Activated T-cell treated with anti-CD3 and anti-CD28 coated beads, Interleukin-2, amount 50 U/mL, for 1 hour (primary cell): ENCODE results near the gene CEP295NL.
"Not testable (repeated sequence)": the region's sequence is repeated elsewhere in the genome, so short reads cannot be mapped to it uniquely, and the experiment has no call there.

Experiments
- DNase-seq: peaks from one replicate; pipeline ENCODE4 v3.0.0-alpha.2; 2020

The CEP295NL gene

DNA sequence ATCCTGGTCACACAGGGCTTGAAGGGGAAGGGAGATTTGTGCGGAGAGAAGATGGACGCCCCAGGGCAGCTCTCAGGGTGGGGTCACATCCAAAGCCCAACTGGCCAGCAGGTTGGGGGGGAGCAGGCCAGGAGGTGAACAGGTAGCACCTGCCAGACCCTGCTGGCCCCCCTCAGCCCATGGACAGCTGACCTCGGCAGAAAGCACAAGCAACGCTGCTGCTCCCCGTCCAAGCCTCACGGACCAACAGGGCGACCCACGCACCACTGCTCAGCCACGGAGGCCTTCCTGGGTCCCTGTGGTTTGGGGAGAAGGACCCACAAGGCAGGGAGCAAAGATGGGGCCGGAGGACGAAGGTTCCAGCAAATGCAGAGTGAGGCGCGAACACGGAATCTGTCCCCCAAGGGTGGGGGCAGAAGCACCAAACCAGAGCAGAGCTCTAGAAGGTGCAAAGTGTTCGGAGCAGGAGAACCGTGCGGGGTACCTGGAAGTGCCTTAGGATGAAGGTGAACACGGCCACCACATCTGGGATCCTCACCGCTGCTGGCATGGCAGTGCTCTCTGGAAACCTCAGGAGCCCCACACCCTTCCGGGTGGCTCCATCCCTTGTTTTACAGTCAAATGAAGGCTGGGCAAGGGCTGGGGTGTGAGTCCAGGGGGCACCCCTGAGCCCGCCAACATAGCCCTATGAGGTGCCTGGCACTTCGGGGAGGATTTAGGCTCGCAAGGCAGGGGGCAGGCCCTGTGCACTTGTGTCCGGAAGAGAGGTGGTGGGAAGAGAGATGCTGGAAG is 17.9 kb downstream of the CEP295NL start:
- DNase-seq, result no peak

DNA sequence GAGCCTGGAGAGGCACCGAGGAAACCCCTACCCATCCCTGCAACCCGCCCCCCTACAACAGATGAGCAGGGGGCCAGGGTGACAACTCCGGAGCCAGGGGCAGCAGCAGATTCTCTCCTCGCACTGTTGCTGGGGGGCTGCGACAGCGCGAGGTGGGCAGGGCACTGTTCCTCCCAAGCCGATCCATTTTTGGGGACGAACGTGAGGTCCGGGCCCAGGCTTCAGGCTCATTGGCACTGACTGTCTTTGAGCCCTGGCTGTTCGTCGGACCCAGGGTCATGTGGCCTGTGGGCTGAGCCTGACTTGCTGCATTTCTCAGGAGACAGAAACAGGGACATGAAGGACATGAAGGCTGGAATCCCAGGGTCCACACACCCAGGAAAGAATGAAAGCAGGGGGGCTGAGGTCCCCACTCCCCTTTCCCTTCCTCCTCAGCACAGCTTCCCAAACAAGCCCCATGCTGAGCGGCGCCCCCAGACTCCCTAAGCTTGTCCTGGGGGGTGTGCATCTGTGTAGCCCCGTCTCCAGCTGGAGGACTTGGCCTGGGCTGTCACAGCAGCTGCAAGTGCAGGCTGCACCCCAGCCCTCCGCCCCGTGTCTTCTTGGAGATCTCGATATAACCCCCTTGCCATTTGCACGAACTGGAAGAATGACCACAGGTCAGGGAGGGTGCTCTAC is 18.7 kb downstream of the CEP295NL start:
- no peak for DNase-seq

DNA sequence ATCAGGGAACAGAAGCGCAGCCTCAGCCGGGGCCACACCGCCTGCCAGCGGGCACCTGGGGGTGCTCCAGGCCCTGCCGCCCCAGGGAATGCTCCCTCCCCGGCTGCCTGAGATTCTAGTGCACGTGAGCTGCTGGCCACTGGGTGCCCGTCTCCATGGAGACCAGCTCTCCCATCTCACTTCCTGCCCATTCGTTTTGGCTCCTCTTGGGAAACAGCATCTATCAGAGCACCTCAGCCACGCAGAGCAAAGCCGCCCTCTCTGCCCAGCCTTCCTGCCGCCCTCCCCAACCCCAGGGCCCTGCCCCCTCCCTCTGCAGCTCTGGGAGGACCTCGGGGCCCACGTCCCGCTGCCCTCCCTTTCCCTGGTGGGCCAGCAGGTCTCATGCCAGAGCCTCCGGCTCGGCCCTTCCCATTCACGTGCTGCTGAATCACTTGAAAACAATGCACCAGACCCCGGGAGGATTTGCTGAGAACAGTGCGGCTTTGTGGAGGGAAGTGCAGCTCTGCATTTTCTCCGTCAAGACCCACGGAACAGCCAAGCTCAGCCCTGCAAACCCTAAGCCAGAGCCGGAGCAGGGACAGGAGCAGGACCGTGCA is 19.4 kb downstream of the CEP295NL start:
- no peak for DNase-seq

DNA sequence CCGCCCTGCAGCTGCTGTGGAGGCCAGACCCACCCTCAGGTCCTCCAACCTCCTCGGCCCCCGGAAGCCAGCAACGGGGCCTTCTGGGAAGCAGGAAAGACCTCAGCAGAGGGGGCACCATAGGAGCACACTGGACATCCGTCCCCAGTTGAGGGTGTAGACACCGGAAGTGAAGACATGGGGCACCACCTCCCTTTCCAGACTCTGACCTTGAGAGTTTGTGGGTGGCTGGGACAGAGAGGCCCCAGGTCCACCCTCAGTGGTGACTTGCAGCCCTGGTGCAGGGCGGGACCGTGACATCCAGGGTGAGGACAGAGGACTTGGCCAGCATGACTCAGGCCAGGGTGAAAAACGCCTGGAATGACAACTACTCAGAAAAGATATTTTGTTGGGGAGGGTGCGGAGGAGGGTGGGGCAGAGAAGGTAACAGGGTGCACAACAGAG is 19.9 kb downstream of the CEP295NL start:
- no peak for DNase-seq

DNA sequence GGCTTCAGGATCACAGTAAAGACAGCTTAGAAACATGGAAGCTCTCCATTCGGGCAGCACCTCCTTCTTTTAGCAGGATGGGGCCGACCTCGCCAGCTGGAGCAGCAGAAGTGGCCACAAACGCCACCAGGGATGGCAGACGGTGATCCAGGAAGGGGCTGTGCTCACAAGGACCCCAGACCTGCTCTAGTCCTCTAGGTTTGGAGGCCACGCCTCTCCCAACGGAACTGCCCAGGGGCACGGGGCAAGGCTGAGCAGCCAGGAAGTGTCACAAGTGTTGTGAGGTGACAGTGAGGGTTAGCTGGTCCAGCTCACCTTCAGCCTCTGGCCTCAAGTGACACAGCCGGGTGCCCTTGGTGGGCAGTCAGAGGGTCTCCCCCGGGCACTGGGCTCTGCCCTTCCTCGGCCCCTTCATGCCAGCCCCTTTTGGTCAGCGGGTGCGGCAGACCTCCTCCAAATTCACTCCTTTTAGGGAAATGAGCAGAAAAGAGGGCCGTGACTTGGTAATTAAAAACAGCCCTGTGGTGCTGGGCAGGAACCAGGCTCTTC is 20.4 kb downstream of the CEP295NL start:
- DNase-seq, result no peak

DNA sequence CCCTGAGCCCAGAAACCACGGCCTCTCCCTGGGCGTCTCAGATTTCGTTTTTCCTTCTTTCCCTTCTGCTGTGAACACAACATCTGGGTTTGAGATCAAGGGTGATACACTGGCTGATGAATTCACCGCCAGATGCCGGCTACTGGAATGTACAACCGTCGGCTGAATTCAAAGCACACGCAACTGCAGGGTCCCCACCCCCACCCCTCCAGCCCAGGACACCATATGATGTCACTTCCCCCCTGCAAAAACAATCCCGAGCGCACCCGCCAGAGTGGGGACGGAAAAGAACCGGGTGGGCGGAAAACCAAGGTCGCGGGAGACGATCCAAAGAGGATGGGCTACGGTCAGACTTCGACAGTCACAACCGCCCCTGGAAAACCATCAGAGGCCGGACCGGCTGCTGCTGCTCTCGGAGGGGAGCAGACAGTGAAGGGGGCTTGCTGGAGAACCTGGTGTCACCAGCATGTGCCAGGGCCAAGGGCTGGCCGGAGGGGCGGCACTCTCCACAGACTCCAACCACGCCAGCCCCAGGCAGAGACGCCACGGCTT is 23.3 kb downstream of the CEP295NL start:
- no peak for DNase-seq

DNA sequence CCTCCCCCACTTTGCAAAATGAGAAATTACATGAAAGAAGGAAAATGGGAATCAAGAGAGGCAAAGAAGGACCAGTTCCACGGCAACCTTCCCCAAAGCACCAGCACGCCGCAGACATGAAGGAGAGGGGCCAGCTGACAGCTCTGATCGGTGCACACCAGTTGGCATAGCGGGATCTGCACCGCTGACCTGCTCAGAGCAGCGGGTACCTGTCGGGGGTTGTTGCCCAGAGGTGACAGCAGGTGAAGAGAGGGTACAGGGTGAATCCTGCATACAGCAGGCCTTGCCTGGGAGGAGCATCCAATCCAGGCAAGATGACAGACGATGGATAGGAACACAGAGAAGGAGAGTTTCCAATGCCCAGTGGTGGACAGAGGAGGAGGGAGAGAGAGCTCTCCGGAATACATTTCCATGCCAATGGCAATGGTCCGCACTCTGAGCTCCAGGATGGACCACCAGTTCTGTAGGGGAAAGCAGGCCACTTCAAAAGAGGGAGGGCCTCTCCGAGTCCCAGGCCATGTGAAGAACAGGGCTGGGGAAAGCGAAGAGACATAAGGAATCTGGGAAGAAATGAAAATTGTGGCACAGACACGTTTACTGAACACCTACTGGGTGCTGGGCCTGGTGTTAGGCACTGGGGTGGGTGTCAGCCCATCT is 24.0 kb downstream of the CEP295NL start:
- DNase-seq, result no peak

DNA sequence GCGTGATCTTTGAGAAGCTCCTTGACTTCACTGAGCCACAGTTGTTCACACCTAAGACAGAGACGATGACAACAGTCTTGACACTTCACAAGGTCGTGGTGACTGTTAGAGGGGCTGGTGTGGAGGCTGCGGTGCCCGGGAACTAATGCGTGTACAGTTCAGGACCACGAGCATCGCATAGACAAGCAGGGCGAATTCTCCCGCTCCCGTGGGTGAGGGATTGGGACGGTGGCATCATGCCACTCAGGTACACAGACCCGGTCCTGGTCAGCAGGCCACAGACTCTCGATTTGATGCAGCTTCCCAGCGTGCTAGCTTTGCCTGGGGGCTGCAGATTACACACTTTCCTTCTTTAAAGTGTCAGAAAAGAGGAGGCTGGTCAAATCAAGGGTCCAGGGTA is 24.7 kb downstream of the CEP295NL start:
- no peak for DNase-seq

DNA sequence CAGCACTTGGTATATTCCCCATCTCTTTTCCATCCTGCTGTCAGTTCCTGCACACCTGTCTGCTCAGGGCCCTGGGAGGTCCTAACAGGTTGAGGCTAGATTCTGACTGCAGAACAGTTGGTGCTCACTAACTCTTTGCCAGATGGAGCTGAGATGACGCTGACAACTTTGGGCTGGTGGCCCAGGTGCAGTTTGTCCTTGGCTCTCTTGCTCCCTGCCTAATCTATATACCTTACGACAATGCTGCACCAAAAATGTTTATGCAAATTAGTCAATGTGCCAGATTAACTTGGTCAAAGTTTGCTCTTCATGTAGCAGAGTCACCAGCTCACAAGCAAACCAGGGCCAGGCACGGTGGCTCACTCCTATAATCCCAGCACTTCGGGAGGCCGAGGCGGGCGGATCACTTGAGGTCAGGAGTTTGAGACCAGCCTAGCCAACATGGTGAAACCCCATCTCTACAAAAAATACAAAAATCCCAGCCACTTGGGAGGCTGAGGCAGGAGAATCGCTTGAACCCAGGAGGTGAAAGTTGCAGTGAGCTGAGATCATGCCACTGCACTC is 26.0 kb downstream of the CEP295NL start:
- not testable (repeated sequence) for DNase-seq

DNA sequence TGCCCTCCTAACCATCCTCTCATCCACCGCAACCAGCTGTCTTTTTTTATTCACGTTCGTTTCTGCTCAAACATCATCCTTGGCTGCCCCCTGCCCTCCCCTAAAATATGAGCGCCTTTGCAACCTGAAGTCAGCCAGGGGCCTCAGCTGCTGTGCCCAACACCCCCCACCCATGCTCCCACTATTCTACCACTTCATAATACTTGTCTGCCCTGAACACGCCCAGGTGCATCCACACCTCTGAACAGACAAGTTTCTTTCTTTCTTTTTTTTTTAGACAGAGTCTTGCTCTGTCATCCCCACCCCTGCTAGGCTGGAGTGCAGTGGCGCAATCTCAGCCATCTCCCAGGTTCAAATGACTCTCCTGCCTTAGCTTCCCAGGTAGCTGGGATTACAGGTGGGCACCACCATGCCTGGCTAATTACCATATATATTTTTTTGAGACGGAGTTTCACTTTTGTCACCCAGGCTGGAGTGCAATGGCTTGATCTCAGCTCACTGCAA is 26.9 kb downstream of the CEP295NL start:
- DNase-seq, result no peak

DNA sequence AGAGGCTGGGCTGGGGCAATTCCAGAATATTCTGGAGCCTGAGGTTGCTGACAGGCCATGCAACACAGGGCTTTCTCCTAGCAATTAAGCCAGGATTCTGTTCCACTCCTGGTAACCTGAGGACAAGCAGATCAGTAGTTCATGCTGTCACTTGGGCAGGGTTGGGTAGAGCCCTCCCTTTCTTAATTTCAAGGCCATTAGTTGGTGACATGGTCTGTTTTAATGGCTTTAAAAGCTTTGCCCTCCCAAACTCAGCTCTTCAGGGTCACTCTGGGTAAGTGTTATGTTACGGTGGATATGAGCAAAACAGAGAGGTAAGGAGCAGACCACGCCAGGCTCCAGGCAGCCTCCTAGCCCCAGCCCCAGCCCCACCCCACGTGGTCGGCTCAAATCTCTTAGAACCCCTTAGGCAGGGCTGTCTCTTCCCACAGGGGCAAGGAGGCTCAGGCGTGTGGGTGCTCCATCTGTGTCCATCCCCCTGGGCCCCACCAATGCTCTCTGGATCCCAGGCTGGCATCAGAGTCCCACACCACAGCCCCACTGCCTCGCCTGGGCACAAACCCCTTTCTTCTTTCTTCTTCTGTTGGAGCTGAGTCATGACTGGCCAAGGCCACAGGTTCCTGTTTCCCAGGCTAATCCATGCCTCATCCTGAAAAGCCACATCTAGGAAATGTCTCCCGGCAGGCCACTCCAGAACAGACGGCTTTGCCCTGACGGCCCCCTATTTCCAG is 27.5 kb downstream of the CEP295NL start:
- DNase-seq, result no peak

DNA sequence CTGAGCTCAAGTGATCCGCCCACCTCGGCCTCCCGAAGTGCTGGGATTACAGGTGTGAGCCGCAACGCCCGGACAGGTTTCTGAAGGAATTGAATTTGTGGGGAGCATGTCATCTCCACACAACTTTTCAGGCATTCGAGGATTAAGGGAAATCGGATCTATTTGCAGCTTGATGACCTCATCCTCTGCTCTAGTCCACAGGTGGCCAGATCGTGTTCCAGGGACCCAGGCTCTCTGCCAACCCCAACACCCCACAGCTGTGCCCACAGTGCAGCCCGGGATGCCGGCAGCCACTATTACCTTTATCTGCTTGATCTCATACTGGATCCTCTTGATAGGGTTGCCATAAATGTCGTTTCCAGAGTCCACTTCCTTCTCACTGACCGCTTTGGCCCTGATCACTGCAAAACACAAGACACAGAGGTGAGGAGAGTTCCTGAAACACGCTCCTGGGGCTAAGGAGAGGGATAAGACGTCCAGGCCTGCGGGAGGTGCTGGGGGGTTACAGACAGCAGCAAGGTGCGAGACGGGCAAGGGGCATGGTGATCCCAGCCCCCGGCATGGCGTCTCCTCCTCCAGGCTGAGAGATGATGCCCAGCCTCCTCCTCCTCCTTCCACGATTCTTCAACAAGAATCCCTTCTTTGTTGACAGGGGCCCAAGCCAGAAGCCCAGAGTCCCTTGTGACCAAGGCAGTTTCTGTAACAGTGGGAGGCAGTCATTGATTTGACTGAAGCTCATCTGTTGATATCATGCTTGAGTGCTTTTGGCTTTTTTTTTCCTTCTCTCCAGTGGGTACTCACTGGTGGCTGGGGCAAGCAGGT is 29.3 kb downstream of the CEP295NL start:
- no peak for DNase-seq

DNA sequence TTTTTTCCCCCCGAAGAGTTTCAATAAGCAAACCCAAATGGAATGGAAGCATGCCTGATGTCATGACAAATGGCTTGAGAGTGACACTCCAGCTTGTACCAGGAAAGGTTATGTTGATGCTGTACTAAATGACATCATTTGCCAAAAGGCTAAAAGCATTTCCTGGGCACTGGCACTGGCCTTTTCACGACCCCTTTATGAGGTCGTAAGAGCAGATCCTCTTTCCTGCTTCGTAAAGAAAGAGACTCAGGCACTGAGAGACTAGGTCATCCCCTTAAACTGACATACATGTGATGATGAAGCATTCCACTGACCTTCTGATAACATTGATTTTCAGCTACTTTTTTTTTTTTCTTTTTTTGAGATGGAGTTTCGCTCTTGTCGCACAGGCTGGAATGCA is 30.5 kb downstream of the CEP295NL start:
- no peak for DNase-seq

DNA sequence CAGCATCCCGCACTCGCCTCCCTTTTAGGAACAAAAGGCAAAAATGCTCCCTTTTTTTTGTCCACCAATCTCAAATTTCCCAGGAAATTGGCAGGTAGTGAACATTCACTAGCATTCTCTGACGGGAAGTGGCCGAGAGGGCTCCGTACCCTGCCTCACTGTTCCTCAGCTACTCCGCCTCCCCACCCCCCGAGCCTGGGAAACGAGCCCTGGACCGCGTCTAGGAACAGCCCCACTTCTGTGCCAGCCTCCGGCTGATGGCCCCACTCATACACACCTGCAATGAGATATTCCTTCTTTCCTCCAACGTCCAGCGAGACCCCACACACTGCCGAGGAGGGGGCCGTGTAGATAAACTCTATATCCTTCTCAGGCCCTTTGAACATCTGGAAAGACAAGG is 32.4 kb downstream of the CEP295NL start:
- no peak for DNase-seq

DNA sequence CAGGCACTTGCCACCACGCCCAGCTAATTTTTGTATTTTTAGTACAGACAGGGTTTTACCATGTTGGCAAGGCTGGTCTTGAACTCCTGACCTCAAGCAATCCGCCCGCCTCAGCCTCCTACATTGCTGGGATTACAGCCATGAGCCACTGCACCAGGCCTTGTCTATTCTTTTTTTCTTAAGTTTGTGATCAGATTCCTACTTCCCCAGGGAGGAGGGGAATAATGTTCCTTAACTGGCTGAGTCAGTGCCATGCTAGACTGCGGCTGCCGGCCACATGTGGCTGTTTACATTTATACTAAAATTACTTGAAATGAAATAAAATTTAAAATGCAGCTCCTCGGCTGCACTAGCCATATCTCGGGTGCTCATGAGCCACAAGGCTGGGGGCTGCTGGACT is 34.6 kb downstream of the CEP295NL start:
- no peak for DNase-seq

DNA sequence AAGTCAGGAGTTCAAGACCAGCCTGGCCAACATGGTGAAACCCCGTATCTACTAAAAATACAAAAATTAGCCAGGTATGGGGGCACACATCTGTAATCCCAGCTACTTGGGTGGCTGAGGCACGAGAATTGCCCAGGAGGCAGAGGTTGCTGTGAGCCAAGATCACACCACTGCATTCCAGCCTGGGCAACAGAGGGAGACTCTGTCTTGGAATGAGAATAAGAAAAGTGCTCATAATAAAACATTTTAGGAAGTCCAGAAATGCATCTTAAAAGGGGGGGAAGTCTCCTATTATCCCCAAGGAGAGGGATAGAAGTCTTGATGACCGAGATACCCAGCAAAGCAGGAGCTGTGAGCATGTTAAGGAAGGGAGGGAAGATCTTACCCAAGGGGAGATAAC is 36.0 kb downstream of the CEP295NL start:
- not testable (repeated sequence) for DNase-seq

DNA sequence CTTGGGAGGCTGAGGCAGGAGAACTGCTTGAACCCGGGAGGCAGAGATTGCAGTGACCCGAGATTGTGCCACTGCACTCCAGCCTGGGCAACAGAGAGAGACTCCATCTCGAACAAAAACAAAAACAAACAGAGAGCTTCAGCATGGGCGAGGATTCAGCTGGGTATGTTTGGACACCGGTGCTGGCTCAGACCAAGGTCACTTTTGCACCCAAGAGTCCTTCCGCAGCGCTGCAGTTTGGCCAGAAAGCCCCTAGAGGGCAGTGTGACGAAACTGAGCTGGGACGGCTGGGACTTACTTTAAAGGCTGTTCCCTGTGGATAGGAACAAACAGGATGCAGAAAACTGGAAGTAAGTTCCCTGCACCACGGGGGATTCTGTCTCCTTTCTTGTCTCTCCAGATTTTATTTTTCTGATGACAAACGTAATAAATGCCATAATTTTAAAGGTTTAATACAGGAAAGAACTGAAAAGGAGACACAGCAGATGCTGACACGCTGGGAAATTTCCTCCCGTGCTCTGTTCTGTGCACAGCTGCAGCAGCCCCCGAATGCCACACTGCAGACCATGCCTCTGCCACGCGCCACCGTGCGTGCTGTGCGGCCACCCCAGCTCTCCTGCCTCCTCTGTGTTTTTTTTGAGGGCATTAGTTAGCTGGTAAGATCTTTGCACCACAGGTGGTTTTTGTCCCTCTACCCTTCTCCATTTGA is 37.2 kb downstream of the CEP295NL start:
- DNase-seq, result peak; percentile 70

DNA sequence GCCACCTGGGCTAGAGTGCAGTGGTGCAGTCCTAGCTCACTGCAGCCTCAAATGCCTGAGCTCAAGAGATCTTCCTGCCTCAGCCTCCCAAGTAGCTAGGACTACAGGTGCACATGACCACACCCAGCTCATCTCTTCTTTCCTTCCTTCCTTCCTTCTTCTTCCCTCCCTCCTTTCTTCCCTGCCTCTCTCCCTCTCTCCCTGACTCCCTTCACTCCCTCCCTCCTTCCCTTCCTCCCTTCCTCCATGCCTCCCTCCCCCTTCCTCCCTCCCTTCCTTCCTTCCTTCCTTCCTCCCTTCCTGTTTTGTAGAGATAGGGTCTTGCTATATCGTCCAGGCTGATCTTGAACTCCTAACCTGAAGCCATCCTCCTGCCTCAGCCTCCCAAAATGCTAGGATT is 38.9 kb downstream of the CEP295NL start:
- DNase-seq, result no peak

DNA sequence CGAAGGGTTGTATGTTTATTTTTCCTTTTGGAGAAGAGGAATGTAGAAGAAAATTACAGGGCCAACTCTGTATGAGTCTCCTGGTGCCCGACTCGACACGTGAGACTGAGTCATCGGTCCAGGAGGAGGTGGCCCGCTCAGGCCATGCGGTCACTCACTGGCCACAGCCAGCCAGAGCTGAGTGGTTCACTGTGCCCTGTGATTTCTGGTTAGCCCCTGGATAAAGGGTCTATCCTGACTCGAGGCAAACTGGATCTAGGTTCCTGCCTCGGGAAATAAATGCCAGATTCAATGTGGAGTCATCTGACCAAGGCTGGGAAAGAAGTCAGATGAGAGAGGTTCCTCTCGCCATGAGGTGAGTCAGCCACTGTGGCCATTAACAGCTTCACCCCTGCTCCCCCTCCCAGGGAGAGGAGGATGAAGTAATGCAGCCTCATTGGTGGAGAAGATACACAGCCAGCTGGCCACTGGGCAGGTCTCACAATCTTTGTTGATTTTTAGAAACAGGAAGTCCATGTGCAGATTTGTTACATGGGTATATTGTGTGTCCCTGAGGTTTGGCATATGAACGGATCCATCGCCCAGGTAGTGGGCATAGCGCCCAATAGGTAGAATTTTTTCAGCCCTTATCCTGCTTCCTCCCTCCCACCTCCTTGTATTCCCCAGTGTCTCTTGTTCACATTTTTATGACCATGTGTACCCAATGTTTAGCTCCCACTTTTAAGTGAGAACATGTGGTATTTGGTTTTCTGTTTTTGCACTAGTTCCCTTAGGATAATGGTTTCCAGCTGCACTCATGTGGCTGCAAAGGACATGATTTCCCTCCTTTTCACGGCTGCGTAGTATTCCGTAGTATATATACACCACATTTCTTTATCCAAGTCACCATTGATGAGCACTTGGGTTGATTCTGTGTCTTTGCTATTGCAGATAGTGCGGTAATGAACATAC is 40.7 kb downstream of the CEP295NL start:
- DNase-seq, result no peak
